ENCODE results near the gene SCO2.

SCO2 gene

DNA sequence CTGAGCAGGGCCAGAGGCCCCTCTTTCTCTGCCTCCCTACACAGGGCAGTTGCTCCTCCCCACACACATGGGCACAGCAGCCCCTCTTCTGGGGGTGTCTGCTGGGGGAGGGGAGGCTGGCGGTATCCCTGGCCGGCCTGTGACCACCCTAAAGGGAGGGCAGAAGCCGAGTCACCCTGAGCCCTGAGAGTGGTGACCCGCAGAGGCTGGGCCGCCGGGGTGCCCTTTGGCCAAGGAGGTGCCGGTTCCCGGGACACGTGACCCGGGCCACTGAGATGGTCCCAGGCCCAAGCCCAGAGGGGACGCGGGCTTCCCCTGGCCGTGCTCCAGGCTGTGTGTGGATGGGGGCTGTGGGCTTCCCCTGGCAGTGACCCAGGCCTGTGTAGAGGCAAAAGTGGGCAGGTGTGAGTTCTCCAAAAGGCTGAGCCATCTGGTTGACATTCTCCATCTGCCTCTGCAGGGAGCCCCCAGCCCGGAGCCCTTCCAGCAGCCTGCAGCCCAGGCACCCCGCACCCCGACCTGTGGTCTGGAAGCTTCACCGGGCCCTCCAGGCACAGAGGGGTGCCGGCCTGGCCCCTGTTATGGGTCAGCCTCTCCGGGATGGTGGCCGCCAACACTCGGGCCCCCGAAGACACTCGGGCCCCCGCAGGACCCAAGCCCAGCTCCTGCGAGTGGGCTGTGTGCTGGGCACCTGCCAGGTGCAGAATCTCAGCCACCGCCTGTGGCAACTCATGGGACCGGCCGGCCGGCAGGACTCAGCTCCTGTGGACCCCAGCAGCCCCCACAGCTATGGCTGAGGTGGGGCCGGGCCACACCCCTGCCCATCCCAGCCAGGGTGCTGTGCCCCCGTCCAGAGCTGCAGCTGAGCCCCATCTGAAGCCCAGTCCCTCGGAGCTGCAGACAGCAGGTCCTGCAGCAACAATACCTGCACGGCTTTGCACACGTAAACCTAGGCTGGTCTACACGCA lies 43.0 kb downstream of the SCO2 start:
- peak overlapping the region; percentile 62 for H3K4me3 ChIP-seq (ENCODE audit: low read depth, low read length)

DNA sequence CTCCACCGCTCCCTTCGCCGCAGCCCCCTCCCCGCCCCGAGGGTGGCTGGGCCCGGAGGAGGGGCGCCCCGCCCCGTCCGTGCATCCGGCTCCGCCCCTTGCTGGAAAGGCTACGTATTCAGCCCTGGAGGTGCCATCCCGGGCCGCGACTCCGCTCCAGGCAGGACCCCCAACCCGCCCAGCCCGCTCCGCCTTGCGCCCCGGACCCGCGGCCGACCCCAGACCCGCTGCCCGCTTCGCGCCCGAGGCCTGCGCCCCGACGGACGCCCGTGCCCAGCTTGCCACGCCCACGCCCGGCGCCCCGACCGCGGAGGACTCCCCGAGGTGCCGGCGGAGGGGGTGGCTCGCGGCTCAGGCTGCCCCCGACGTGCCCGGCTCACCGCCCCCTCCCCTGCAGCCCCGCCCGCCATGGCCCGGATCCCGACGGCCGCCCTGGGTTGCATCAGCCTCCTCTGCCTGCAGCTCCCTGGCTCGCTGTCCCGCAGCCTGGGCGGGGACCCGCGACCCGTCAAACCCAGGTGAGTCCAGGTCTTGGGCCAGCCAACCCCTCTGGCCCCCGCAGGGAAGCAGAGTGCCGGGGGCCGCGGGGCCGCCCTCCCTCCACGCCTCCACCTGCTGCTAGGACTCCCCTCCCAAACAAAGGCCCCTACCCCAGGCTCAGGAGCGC lies 43.8 kb downstream of the SCO2 start, which contains the start of gene ADM2:
Gene ADM2, plus strand, starts transcription at position 104 of the 667 bp plus-strand sequence. Its CDS starts 305 bp downstream, at position 409.
- H3K4me3 ChIP-seq (ENCODE audit: low read depth, low read length): peak within 1 kb of the TSS; percentile 62

DNA sequence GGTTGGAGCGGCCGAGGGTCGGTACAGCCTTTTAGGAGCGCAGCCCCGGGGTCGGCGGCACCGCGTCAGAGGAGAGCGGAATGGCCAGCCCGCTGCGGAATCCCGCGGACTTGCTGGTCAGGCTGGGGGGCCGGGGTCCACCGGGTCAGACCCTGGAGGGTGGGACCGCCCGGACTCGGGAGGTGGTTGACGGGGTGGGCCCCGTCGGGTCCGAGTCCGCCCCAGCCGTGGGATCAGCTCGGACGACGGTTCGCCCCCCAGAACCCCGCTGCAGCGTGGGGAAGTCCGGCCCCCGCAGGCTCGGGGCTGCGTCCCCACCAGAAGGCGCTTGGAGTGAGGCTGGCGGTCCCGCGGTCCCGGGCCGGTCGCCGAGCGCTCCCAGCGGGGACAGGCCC lies 44.4 kb downstream of the SCO2 start:
- H3K4me3 ChIP-seq (ENCODE audit: low read depth, low read length): peak overlapping the region; percentile 62

DNA sequence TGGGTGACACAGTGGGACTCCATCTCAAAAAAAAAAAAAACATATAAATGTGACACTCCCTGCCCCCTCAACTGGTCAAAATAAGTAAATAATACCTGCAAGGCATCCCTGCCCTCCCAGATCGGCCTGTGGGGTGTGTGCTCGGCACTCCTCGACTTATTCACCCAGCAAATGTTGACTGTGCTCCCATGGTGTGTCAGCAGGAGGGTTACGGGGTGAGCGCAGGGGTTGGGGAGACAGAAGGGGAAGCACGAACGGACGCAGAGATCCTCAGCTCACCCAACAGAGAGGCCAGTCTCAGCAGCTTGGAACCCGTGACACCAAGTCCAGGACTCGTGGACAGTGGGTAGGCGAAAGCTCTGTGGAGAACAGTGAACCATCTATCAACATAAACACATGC lies 45.7 kb downstream of the SCO2 start:
- no peak overlapping the region for H3K4me3 ChIP-seq (ENCODE audit: low read depth, low read length)

DNA sequence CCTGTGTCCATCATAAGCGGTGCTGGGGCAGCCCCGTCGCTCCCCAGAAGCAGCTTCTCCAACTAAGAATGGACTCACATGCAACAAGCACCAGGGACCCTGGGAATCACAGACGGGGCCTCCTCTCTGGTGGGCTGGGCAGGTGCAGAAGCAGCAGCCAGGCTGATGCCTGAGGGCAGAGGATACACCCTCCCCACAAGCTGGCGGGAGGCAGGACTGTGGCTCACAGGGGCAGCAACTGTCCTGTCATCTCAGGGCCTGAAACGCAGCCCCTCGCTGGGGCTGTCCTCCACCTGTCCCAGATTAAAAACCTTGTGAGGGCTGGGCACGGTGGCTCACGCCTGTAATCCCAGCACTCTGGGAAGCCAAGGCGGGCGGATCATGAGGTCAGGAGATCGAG lies 47.5 kb downstream of the SCO2 start:
- no peak overlapping the region for H3K4me3 ChIP-seq (ENCODE audit: low read depth, low read length)

DNA sequence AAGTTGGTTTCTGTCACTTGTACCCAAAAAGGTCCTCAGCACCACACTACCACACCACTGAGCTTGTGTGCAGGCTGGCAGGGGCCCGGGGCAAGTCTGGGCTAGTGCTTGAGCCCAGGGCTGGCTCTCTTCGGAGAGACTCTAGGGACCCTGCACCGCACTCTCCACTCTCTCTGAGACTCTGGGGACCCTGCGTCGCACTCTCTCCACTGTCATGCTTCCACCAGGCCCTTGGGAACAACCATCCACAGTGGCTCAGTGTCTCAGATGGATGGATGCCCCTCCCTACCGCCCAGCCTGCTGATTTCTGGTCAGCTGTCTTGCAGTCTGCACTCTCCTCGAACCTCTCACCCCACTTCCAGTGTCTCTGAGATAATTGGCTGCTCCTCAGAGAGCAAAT lies 48.5 kb downstream of the SCO2 start:
- H3K4me3 ChIP-seq (ENCODE audit: low read depth, low read length): no peak overlapping the region

DNA sequence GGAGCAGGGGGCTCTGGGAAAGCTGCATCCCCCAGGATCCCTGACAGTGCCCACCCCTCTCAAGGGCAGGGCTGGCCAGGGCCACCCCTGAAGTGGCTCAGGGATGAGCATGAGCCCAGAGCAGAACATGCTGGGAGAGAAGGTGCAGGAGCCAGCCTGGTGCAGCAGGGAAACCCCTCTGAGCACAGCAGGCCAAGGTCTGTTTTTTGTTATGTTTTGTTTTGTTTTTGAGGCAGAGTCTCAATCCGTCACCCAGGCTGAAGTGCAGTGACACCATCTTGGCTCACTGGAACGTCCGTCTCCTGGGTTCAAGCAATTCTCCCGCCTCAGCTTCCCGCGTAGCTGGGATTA lies 49.8 kb downstream of the SCO2 start:
- H3K4me3 ChIP-seq (ENCODE audit: low read depth, low read length): no peak overlapping the region

DNA sequence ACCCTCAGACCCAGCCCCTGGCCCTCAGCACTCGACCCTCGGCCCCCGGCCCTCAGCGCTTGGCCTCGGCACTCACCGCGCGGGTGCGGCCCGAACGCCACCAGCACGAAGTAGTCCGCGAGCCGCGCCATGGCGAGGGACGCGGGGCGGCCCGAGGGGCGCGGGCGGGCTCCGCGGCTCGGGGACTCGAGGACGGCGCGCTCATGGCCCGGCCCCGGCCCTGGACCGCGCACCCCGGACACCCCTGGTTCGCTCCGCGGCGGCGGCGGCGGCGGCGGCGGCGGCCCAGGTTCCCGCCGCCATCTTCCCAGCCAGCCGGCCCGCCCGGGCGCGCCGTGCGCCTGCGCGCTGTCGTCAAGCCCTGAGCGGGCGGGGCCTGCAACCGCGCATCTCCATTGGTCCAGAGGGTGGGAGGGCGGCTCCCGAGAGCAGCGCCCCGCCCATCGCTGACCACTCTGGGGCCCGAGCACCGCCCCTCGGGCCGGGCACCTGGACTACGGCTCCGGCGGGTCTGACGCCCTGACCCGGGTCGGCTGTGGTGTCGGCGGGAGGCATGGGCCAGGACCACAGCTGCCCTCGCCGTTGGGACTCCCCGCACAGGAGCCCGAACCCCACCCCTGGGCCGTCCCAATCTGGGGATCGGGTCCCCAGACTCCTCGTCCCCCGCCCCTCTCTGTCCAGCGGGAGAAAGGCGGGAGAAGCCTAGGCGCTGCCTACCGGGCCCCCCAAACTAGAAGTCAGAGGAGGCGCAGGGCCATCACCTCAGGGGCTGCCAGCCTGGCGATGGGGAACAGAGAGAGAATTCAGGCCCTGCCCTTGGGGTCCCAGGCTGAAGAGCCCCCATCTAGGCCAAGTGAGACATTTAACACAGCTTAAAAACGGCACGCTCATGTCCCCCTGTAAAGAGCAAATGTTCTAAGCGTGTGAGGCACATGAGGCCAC lies 50.4 kb downstream of the SCO2 start, which contains the start of gene SBF1:
Gene SBF1, minus strand, starts transcription at position 326 of the 942 bp plus-strand sequence. Its CDS starts 195 bp downstream, at position 131.
- peak within 1 kb of the TSS; percentile 58 for H3K4me3 ChIP-seq (ENCODE audit: low read depth, low read length)

DNA sequence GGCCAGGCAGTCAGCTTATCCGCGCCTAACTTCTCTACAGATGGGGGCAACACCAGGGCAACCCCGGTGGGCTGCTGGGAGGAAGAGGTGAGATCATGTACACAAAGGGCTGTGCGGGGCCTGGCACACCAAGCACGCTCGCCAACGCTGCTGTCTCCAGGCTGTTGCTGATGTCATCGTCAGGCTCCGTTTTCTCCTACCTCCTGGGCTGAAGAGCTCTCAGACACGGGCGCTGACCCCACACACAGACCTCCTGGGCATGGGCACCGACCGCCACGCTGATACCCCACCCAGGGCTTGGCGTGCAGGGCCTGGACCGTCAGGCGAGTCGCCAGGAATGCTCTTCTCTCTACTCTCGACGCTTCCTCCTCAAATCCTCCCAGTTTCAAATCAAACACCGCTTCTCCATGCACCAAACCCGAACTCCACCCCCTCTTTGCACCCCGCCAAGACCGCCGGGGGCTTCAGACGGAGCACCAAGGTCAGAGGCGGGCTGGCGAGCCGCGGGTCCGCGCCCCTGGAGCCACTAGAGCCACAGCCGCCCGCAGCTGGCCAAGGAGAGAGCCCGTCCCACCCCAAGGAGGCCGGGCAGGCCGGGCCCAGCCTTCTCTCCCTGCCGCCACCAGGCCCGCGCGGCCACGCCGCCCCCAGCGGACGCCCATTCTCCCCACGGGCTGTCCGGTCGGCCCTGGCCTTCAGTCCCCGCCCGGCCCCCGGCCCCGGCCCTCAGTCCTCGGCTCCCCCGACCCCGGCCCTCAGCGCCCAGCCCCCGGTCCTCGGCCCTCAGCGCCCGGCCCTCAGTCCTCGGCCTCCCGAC lies 51.3 kb downstream of the SCO2 start:
- peak overlapping the region; percentile 58 for H3K4me3 ChIP-seq (ENCODE audit: low read depth, low read length)

All from iPS-11a (cell line).